HG03139 (cell line): Measurements from ENCODE around the gene FOXB2.
"Not testable (repeated sequence)": the region's sequence is repeated elsewhere in the genome, so short reads cannot be mapped to it uniquely, and the experiment has no call there.

ENCODE experiments used
- ATAC-seq: cut with Tn5 transposase; IDR thresholded peaks from one replicate; pipeline ENCODE4 v1.9.1; 2021; ENCODE audit not compliant: unreplicated experiment

The FOXB2 gene

DNA sequence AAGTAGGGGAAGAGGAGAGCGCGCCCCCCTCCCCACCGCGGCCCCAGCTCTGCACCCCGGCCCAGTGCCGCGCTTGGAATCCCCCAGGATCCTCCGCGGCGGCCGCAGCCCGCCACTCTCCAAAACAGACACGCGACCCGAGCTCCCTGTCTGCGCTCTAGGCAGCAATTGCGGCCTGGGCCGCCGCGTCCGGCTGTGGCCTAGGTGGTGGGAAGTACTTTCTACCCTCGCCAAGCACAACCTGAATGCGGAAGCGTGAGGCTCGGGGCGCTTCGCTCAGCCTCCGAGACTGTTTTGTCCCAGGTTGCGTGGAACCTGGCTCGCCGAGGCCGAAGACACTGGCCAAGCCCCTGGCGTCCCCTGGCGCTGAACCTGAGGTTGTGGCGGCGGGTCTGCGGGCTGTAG is 3.3 kb upstream of the FOXB2 start:
- ATAC-seq, result no peak

DNA sequence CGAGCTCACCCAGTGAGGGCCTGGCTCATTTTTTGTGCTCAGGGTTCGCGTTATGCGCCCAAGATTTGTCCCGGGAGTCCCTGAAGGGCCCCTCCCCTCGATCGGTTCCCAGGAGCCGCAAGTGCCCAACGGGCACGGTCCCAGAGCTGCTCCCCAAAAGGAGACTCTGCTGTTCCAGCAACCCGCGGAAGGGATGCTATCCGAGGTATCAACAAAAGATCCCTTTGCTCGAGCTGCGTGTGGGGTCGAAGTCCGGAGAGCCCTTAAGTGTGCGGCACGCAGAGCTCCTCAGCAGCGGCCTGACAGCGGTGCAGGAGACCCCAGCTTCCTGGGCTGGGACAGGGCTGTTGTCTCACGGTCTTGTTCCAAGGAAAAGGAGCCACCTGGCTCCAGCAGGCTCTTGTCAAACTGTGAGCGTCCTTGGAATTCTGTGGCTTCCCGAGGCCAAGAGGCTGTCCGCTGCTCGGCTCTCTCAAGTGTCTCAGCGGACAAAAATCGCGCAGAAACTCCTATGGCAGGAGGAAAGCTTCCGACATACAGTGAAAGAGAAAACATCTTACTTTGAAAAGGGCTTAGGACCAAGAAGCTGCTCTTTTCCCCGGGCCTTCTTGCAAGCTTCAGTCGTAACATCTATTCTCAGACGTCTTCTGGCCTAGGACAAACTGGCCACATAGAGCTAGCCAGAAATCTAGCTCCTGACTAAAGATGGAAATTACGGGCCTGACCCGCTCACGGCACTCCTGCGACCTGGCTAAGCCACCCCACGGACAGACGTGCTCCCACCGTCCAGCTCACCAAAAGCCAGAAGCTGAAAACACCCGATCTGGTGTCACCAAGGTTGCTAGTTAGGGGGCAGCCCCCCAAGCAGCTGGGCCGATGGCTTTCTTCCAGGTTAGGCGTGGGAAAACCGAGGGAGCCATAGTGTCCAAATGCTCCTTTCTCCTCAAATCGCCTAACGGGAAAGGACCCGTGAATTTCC is 2.6 kb upstream of the FOXB2 start:
- ATAC-seq, result no peak

DNA sequence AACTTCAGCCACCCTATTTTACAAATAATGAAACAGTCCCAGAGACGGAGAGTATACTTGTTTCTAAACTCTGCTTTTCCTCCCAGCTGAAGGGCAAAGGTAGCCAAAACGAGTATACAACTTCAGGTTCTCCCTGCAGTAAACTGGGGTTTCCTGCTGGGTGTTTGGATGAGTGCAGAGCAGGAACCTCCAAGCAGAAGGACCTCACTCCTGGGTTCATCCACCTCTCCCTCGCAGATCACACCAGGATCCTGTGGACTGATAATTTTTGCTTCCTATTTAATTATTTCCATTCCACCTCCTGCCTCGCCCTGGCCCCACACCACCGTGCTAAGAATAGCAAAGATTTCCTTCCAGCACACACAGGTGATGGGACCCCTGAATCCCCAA is 2.0 kb upstream of the FOXB2 start:
- no peak for ATAC-seq

DNA sequence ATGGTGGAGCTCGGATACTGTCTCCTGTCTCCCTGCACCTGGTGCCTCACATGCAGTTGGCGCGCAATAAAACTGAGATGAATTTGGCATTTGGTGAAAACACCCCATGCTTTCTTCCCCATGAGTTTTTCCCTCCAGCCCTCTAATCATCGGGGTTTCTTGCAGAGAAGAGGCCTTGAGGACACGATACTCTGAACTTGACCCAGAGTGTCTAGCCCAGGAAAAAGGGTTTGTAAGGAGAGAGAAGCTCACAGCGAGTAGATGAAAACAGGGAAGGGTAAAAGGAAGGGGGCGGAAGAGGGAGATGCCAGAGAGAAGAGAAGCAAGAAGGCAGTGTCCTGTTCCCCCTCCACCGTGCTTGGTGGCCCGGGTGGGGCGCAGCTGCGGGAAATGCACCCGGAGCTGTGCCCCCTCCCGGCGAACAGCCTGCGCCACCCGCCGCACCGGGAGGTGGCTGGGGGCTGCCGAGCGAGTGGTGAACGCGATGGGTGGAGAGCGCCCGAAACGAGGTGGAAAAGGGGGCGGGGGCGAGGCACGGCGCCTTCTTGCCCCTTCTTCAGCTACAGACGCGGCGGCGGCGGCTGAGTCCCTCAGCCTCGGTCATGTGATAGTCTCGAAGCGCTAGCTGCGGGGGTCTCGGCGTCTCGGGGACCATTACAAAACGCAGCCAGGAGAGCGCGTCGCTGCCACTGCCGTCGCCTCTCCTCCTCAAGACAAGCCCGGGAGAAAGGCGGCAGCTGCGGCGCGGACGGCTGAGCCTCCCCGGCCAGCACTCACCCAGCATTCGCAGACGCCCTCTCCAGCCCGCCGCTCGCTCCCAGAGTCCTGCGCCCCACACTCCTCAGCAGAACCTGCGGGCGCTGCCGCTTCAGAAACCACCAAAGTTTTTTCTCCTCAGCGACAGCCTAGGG is 1.1 kb upstream of the FOXB2 start:
- no peak for ATAC-seq

DNA sequence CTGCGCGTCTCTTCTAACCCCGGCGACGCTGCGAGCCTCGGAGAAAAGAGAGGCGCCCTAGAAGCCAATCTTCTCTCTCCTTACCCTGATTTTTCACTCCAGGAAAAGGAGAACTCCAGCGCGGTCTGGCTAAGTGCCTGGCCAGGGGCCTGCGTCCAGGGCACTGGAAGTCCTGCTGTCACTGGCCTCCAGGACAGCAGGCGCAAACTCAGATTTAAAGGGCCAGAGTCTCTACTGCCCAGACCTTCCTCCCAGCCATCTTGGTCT is 553 bp upstream of the FOXB2 start:
- no peak for ATAC-seq

DNA sequence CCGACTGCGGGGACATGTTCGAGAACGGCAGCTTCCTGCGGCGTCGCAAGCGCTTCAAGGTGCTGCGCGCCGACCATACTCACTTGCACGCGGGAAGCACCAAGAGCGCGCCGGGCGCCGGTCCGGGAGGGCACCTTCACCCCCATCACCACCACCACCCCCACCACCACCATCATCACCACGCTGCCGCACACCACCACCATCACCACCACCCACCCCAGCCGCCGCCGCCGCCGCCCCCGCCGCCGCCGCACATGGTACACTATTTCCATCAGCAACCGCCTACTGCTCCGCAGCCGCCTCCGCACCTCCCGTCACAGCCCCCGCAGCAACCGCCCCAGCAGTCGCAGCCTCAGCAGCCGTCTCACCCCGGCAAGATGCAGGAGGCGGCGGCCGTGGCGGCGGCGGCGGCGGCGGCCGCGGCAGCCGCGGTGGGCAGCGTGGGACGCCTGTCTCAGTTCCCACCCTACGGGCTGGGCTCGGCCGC is 514 bp downstream of the FOXB2 start:
- ATAC-seq, result no peak

DNA sequence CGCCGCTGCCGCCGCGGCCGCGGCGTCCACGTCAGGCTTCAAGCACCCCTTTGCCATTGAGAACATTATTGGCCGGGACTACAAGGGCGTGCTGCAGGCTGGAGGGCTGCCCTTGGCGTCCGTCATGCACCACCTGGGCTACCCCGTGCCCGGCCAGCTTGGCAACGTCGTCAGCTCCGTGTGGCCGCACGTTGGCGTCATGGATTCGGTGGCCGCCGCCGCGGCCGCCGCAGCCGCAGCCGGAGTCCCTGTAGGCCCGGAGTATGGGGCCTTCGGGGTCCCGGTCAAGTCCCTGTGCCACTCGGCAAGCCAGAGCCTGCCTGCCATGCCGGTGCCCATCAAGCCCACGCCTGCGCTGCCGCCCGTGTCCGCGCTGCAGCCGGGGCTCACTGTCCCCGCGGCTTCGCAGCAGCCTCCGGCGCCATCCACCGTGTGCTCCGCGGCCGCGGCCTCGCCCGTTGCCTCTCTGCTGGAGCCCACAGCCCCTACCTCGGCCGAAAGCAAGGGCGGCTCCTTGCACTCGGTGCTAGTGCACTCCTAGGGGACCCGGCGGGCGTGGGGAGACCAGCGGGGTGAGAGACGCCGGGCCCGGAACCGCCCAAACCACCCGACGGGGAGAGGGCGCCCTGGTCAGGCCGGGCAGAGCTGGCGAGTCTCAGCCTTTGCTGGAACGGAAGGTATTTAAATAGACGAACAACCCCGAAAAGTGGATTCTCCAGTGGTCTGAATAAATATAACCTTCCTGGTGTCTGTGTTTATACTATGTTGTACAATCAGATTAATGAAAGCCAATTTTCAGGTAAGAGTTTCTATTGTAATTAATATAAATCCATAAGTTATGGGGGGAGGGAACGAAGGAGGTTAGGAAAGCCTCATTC is 1.2 kb downstream of the FOXB2 start:
- ATAC-seq, result no peak

DNA sequence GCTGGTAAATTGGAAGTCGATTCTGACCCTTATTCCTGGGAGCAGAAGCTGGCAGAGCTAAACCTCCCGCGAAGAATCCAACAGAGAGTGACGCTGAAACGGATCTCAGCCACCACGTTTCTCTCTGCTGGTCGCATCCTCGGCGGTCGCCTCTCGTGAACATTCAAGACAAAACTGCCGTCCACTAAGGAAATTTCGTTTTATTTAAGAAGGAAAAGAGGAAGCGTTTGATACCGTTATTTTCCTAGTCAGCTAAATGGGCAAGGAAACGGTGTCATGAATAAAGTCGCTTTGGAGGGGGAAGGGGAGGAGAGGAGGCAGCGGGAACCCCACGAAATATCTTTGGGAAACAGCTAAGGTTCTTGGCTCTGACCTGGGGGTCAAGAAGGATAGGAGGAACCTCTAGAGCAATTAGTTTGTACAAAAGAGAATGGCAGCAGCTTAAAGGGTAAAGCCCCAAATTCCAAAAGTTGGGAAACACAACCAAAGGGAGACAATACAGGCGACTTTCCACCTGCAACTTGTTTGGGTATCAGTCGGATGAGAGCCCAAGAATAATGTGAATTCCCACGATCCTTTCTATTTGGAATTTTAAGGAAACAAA is 1.9 kb downstream of the FOXB2 start:
- ATAC-seq, result no peak

DNA sequence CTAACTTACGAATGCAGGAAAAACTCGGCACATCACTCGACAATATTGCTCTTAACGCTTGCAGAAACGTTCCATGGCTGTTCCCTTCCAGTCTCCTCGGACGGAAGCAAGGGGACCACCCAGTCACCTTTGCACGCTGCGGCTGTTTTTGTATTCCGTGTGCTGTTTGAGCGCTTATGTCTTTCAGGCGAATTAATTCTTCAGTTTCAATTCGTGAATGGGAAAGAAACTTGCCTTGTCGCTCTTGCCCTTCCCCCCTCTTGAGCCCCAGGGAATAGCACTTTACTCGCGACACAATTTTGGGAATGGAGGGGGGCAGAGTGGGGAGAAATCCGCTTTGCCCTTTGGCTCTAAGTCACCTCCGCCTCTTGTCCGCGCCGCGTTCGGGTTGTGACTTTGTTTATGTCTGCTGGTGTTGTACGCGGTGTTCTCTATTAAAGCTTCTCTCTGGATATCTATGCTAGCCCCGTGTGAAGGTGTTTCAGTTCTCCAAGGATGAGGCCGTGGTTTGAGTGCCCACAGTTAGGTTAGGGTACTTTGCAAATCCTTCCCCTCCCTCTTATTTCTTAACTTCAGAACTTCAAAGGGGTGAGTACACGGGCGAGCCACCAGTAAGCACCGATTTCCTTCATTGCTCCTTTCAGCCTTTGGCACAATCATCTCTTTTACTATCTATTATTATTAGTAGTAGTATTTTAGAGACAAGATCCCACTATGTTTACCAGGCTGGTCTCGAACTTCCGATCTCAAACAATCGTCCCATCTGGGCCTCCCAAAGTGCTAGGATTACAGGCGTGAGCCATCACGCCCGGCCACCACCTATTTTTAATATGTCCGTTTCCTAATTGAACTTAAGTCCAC is 2.7 kb downstream of the FOXB2 start:
- no peak for ATAC-seq

DNA sequence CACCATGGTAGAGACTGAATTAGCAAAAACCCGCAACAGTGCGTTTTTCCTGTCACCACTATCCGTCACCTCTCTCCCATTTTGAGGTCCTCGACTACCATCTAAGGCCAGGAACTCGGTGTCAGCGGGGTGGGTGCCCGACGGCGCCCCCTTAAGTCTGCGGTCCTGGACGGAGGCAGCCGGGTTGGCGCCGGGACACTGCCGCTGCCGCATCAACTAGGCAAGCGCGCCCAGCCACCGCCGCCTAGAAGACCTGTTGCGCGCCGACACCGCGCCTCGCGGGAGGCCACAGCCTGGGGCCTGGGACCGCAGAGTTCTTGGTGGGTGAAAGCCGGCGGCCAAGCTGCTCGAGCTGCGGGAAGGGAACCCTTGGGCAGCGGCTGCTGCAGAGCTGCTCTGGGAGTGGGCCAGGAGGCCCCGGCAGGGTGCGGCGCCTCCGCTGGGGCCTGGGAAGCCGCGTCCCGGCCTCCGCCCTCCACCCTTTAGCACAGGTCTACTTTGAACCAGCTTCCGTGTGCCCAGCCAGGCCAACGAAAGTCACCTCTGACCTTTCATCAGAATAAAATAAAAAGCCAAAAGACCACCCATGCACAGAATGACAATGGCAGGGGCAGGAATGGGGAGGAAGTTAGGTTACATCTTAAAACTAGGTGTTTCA is 3.5 kb downstream of the FOXB2 start:
- no peak for ATAC-seq

DNA sequence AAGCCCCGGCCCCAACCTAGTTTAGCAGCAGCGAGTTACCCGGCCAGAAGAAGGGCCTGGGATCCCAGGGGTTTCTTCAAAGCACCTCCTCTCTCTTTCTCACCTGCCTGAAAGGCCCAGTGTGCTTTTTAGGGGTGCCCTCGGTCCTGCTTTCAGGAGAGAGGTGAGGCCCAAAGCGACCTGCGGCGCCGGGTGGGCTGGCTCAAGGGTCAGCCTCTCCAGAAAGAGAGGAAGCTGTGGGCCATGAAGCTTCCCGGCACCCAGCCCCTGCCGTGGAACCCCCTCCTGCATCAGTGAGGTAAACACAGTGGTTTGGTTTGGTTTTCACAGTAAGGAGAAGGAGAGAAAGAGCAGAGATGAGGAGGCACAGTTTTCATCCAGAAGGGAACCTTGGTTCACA is 4.3 kb downstream of the FOXB2 start:
- ATAC-seq, result no peak

DNA sequence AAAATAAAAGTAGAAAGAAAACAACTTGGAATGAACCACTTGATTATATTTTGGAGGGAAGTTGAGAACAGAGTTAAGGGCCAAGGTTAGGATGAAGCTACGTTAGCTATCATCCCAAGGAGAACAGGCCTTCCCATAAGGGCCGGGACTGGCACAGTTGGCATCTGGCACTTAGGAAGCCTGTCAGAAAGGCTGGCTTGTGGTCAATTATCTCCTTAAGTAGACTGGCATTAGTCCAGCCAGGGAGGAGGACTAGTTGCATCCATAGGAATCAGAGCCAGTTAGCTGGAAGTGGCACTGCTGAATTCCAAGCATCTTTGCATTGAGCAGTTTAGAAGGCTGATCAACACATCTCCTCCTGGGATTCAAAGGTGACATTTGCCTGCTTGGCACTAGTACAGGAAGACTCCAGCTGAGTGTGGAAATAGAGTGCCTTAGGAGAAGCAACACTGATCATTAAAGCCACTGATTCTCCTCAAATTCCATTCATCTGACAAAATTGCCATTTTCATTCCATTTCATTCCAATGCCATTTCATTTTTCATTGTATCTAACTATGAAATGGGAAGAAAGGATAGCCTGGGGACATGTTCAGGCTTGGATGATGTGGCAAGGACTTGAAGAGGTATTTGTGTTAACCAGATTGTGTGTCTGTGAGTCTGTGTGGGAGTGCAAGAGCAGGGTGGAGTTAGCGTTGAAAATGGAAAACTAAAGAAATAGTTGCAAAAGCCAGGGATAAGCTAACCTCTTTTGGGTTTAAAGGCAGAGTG is 5.5 kb downstream of the FOXB2 start:
- no peak for ATAC-seq

DNA sequence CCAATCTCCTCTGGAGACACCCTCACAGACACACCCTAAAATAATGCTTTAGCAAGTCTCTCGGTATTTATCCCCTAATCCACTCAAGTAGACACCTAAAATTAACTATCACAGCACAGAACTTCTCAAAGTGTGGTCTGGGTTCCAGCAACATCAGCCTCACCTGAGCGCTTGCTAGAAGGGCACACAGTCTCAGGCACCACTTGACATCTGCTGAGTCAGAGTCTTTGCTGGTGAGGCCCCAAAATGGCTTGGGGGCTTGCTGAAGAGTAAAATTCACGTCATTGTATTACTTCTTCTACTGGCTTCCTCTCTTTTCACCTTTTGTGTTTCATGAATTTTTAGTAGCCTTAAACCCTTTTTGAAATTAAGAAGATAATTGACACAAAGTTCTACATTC is 9.0 kb downstream of the FOXB2 start:
- ATAC-seq, result no peak

DNA sequence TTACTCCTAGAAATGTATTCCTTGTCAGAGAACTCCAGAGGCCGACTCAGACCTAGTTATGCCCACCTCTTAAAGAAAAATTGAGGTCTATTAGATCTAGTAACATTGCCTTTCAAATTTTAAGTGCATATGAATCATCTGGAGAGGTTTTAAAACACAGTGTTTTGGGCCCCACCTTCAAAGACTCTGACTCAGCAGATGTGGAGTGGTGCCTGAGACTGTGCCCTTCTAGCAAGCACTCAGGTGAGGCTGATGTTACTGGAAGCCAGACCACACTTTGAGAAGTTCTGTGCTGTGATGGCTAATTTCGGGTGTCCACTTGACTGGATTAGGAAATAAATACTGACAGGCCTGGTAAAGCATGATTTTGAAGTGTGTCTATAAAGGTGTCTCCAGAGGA is 10.6 kb downstream of the FOXB2 start:
- ATAC-seq, result no peak

DNA sequence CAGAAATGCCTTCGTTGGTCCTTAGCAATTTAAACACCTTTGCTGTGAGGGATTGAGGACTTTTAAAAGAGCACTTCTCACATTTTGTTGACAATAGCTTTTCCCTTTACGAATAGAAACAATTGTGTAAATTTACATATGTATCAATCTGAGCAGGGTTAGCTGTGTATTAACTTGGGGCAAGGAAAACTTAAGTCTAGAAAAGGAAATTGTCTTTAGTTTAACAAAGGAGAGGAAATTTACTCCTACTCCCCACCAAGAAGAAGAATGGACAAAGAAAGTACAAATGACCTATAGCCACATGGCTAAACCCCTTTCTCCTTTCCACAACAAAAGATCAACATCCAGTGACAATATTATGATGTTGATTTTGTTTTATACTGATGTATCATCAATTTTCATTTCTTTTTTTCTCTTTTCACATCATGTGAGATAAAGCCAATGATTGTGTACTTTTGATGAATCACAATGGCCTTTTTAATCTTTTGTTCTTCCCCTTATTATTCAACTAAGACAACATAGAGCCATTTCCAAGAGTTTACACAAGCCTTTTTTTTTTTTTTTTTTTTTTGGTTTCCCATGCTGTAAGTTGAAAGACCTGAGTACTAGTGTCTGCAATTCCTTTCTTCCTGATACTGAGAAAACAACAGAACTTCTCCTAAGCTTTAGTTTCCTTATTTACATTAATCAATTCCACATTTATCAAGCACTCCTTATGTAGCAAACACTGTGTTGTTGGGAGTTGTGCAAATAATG is 19.0 kb downstream of the FOXB2 start:
- ATAC-seq, result no peak

DNA sequence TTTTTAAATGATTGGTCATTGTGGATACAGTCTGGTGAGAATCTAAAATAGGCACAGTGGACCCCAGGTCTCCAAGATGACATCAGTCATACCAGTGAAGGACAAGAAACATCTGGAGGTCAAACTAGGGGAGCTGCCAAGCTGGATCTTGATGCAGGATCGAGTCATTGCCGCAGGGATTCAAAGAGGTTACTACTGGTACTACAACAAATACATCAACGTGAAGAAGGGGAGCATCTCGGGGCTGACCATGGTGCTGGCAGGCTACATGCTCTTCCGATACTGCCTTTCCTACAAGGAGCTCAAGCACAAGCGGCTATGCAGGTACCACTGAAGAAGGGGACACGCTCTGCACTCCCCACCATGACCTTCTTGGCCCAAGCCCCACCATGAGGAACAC is 20.9 kb downstream of the FOXB2 start:
- ATAC-seq, result no peak

DNA sequence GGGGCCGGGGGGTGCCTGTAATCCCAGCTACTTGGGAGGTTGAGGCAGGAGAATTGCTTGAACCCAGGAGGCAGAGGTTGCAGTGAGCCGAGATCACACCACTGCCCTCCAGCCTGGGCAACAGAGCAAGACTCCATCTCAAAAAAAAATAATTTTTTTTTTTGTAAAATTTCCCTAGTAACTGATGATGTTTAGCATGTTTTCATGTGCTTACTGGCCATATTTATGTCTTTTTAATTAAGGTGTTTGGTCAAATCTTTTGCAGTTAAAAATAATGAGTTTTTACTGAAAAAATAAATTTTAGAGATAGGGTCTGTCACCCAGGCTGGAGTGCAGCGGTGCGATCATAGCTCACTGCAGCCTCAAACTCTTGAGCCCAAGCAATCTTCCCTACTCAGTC is 24.3 kb downstream of the FOXB2 start:
- not testable (repeated sequence) for ATAC-seq

DNA sequence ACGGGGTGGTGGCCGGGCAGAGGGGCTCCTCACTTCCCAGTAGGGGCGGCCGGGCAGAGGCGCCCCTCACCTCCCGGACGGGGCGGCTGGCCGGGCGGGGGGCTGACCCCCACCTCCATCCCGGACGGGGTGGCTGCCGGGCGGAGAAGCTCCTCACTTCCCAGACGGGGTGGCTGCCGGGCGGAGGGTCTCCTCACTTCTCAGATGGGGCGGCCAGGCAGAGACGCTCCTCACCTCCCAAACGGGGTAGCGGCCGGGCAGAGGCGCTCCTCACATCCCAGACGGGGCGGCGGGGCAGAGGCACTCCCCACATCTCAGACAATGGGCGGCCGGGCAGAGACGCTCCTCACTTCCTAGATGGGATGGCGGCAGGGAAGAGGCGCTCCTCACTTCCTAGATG is 41.2 kb downstream of the FOXB2 start:
- ATAC-seq, result not testable (repeated sequence)
